Esophagus muscularis mucosa (tissue), 4 donors: ENCODE results near the gene KARS1. TPM values are rescaled to one million over a fixed set of nuclear protein-coding genes. Genes with fewer than 3 reads are reported as not detected.

Experiments
- DNase-seq: peaks from one replicate; pipeline ENCODE4 v3.0.0-alpha.2; 2017; ENCODE audit errors: extremely low spot score
- H3K27ac ChIP-seq, 4 donors: fragments of 200-600 bp; sonication (generic); replicated peaks in 1 of 4; 1 replicate in 3 of 4; 2 replicates in 1 of 4; pipeline ENCODE4 v1.5.1; 2016 to 2019; ENCODE audit warnings: mild to moderate bottlenecking in 1 of 4
- H3K27me3 ChIP-seq, 4 donors: fragments of 200-600 bp; sonication (generic); one replicate each; pipeline versions ENCODE4 v1.5.1 to v1.6.0; 2016 to 2019
- H3K36me3 ChIP-seq, 4 donors: fragments of 200-600 bp; sonication (generic); one replicate each; pipeline ENCODE4 v1.5.1; 2016 to 2019
- H3K4me1 ChIP-seq, 4 donors: fragments of 200-600 bp; sonication (generic); one replicate each; pipeline ENCODE4 v1.5.1; 2016 to 2019
- H3K4me3 ChIP-seq, 4 donors: fragments of 200-600 bp; sonication (generic); 1 replicate in 2 of 4; 2 replicates in 2 of 4; pipeline ENCODE4 v1.5.1; 2016 to 2019; ENCODE audit warnings: mild to moderate bottlenecking in 4 of 4, moderate library complexity in 1 of 4
- H3K9me3 ChIP-seq, 4 donors: fragments of 200-600 bp; sonication (generic); 1 replicate in 3 of 4; 2 replicates in 1 of 4; pipeline ENCODE4 v1.5.1; 2016 to 2019
- EP300 ChIP-seq: sonication (generic); formaldehyde crosslinking; IDR thresholded peaks from one replicate; pipeline ENCODE4 v1.6.1; 2017; ENCODE audit warnings: antibody characterized with exemption
- POLR2A ChIP-seq: fragments of 450-650 bp; IDR thresholded peaks from one replicate; pipeline ENCODE4 v1.6.1; 2017; ENCODE audit warnings: antibody characterized with exemption, moderate library complexity, mild to moderate bottlenecking, low read depth
- POLR2AphosphoS5 ChIP-seq, 2 donors: sonication (generic); formaldehyde crosslinking; IDR thresholded peaks; one replicate each; pipeline ENCODE4 v1.6.1; 2017; ENCODE audit warnings: antibody characterized with exemption in 2 of 2
- WGBS: methylation state at CpG from one replicate; pipeline ENCODE4 v1.1.5; 2018; 5-methylcytosine and 5-hydroxymethylcytosine counted together
- intact Hi-C: fragments of 100-400 bp; cut with DNase I; formaldehyde crosslinking; loops from one replicate; pipeline ENCODE4 v1.15.1; 2023
- total RNA-seq, 4 donors: library from RNA; depleted of rRNA; stranded (reverse); fragments of >200 nt; gene quantifications; one replicate each; pipeline versions ENCODE4 v1.1.0 to v1.2.1, GENCODE V29; 2016
- TF ChIP-seq, protein P1 (sequence below), 3 experiments: fragments of 200-600 bp in 2 of 3; fragments of 450-650 bp in 1 of 3; sonication (generic) in 2 of 3; IDR thresholded peaks; one replicate each; pipeline ENCODE4 v1.5.1; 2017 to 2019; ENCODE audit warnings: antibody characterized with exemption in 3 of 3, mild to moderate bottlenecking in 2 of 3, moderate library complexity in 1 of 3

The KARS1 gene
- total RNA-seq, 4 donors from 2014 or later, result 95.1 to 120 (median 102) TPM

DNA sequence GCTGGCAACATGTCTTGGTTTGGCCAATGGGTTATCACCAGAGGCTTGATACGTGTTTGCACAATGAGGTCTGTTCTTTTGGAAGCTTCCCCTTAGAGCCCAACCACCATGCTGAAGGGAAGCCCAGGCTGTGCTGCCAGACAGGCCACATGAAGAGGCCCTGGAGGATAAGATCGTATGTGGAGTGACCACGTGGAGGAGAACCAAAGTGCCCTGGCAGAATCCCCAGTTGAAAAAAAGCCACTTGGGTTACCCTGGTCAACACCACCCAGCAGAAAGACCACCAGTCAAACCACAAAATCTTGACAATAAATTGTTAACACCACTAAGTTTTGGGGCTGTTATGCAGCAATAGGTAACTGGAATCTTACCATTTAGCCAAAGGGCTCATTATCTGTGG, 17.4 kb downstream of the KARS1 start:
- H3K4me1 ChIP-seq, result no peaks in the 10 kb centered on the region
- H3K27me3 ChIP-seq, result no peaks in the 10 kb centered on the region
- no peak overlapping the region for H3K27ac ChIP-seq
- H3K4me3 ChIP-seq, result no peak overlapping the region
- no peak for TF ChIP-seq EP300
- no peak for TF ChIP-seq POLR2AphosphoS5 (IDR thresholded peaks at IDR 0.05)
- no peak for TF ChIP-seq POLR2A
- TF ChIP-seq, protein P1, sequence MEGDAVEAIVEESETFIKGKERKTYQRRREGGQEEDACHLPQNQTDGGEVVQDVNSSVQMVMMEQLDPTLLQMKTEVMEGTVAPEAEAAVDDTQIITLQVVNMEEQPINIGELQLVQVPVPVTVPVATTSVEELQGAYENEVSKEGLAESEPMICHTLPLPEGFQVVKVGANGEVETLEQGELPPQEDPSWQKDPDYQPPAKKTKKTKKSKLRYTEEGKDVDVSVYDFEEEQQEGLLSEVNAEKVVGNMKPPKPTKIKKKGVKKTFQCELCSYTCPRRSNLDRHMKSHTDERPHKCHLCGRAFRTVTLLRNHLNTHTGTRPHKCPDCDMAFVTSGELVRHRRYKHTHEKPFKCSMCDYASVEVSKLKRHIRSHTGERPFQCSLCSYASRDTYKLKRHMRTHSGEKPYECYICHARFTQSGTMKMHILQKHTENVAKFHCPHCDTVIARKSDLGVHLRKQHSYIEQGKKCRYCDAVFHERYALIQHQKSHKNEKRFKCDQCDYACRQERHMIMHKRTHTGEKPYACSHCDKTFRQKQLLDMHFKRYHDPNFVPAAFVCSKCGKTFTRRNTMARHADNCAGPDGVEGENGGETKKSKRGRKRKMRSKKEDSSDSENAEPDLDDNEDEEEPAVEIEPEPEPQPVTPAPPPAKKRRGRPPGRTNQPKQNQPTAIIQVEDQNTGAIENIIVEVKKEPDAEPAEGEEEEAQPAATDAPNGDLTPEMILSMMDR (IDR thresholded peaks at IDR 0.05), result no peak
- peaks cover 80 to 99% (median 95%) of the 10 kb centered on the region in 4 donors for H3K36me3 ChIP-seq
- WGBS, result 87% methylated on average over 3 of the region's 3 CpGs
- DNase-seq, result no peak
- no peaks in the 10 kb centered on the region for H3K9me3 ChIP-seq
- intact Hi-C loops, result no loop called here

DNA sequence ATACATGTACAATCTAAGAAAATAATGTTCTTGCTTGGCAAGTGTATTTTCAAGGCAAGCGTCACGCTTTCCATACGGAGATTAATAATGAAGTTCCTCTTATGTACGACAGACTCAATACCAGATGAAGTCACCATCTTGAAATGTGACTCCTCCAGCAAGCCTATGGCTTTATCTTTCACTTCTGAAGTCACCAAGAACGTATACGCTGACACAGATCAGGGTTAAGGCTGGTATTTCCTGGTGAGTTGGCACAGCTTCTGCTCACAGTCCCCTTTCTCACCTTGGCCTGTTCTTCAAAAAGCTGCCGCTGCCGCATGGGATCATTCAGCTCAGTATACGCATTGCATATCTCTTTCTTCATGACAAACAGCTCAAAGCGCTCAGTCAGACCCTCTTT, 18.3 kb downstream of the KARS1 start:
- Histone ChIP-seq H3K9me3 (no peaks in the 10 kb centered on the region), H3K27me3 (no peaks in the 10 kb centered on the region), H3K4me1 (no peaks in the 10 kb centered on the region), H3K4me3 (no peak overlapping the region), H3K36me3 (peaks cover 71 to 90% (median 86%) of the 10 kb centered on the region in 4 donors), H3K27ac (no peak overlapping the region)
- TF ChIP-seq POLR2AphosphoS5 (IDR thresholded peaks at IDR 0.05) (no peak), POLR2A (no peak), EP300 (no peak)
- TF ChIP-seq, protein P1 (IDR thresholded peaks at IDR 0.05), result no peak
- DNase-seq, result no peak
- intact Hi-C loops, result loop anchor here (10.0 kb wide), 1 partner anchor 154 kb away; no protein-coding TSS in a partner anchor
- WGBS, result 92% methylated on average over 10 of the region's 10 CpGs

DNA sequence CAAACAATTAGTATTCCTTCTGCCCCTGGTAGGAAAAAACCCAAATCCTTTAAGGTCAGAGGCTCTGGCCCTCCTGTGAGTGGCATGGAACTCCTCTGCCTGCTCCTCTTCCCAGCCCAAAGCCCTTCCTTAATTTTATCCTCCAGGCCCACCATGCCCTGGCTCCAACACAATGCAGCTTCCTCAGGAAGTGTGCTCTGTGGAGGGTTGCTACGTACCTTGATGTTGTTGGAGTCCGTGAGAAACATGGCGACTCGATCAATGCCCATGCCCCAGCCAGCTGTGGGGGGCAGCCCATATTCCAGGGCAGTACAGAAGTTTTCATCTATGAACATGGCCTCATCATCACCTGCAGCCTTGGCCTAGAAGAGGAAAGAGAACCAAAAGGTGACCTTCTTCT, 19.1 kb downstream of the KARS1 start:
- no peak overlapping the region for H3K4me3 ChIP-seq
- intact Hi-C loops, result loop anchor here (10.0 kb wide), 1 partner anchor 154 kb away; no protein-coding TSS in a partner anchor
- H3K36me3 ChIP-seq, result peaks cover 63 to 82% (median 78%) of the 10 kb centered on the region in 4 donors
- H3K4me1 ChIP-seq, result peaks cover 0 to 5% (median 2%) of the 10 kb centered on the region in 4 donors
- no peak for DNase-seq
- H3K27me3 ChIP-seq, result no peaks in the 10 kb centered on the region
- no peaks in the 10 kb centered on the region for H3K9me3 ChIP-seq
- no peak overlapping the region for H3K27ac ChIP-seq
- no peak for TF ChIP-seq EP300
- TF ChIP-seq, protein P1 (IDR thresholded peaks at IDR 0.05), result no peak
- no peak for TF ChIP-seq POLR2A
- 85% methylated on average over 4 of the region's 4 CpGs for WGBS

GRCh38 chr16:75627851-75628250, 19.6 kb downstream of the KARS1 start:
- no peak for DNase-seq
- Histone ChIP-seq H3K4me3 (no peak overlapping the region), H3K4me1 (peaks cover 0 to 5% (median 2%) of the 10 kb centered on the region in 4 donors), H3K9me3 (no peaks in the 10 kb centered on the region), H3K36me3 (peaks cover 58 to 77% (median 73%) of the 10 kb centered on the region in 4 donors), H3K27ac (no peak overlapping the region), H3K27me3 (no peaks in the 10 kb centered on the region)
- TF ChIP-seq POLR2AphosphoS5 (IDR thresholded peaks at IDR 0.05), result no peak
- no peak for TF ChIP-seq POLR2A
- no peak for TF ChIP-seq EP300
- TF ChIP-seq, protein P1 (IDR thresholded peaks at IDR 0.05), result no peak
- 63% methylated on average over 3 of the region's 3 CpGs for WGBS
- intact Hi-C loops, result loop anchor here (10.0 kb wide), 1 partner anchor 153 kb away; no protein-coding TSS in a partner anchor

DNA sequence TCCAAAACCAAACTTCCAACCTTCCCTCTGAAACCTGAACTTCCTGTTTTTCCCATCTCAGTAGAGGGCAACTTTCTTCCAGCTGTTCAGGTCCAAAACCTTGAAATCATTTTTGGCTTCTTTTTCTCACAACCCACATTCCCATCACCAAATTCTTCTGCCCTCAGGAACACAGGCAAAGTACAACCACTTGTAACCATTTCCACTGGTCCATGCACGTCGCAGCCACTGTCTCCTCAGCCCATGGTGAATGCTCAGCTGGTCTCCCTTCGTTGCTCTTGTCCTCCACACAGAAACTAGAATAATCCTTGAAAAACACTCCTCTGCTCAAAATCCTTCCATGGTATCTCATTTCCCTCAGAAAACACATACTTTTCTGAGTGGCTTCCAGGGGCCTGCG, 20.7 kb downstream of the KARS1 start:
- 83% methylated on average over 4 of the region's 4 CpGs for WGBS

More for the DNA sequence above, 20.7 kb downstream of the KARS1 start:
- Histone ChIP-seq H3K9me3 (no peaks in the 10 kb centered on the region), H3K4me3 (no peak overlapping the region), H3K36me3 (peaks cover 48 to 67% (median 62%) of the 10 kb centered on the region in 4 donors), H3K27ac (no peak overlapping the region), H3K27me3 (no peaks in the 10 kb centered on the region), H3K4me1 (peaks cover 8 to 14% (median 10%) of the 10 kb centered on the region in 4 donors)
- DNase-seq, result no peak
- TF ChIP-seq, protein P1 (IDR thresholded peaks at IDR 0.05), result no peak
- no peak for TF ChIP-seq POLR2AphosphoS5 (IDR thresholded peaks at IDR 0.05)
- TF ChIP-seq POLR2A, result no peak
- no peak for TF ChIP-seq EP300
- intact Hi-C loops, result loop anchor here (10.0 kb wide), 1 partner anchor 152 kb away; no protein-coding TSS in a partner anchor
